Measurements from ENCODE around the gene TBC1D13. TPM values are rescaled to one million over a fixed set of nuclear protein-coding genes. Genes with fewer than 3 reads are reported as not detected.

The TBC1D13 gene
- 13.7 and 18.9 TPM in 2 replicates for total RNA-seq

GRCh38 chr9:128786681-128787601, at the start of gene TBC1D13:
TSS of gene TBC1D13 (plus strand) at chr9:128787253. CDS start at chr9:128787354, 101 bp downstream.

GRCh38 chr9:128771745-128772519, 15.1 kb upstream of the TBC1D13 start, which contains the start of gene ZER1:
TSS of gene ZER1 (minus strand) at chr9:128771927. CDS start at chr9:128755565, 16,362 bp downstream.

GRCh38 chr9:128818099-128818838, 31.2 kb downstream of the TBC1D13 start, which contains the start of gene ENDOG:
TSS of gene ENDOG (plus strand) at chr9:128818500. CDS start at chr9:128818685, 185 bp downstream.

GRCh38 chr9:128829477-128830251, 42.6 kb downstream of the TBC1D13 start, which contains the start of gene SPOUT1:
TSS of gene SPOUT1 (minus strand) at chr9:128829794. CDS start at chr9:128829780, 14 bp downstream.

Other genes with a start within 250 kb of the TBC1D13 start
- 280 and 302 TPM in 2 replicates for gene SPTAN1, start 234.7 kb upstream of the TBC1D13 start, total RNA-seq
- 103 and 125 TPM in 2 replicates for gene DYNC2I2, start 130.4 kb upstream of the TBC1D13 start, total RNA-seq
- 141 and 170 TPM in 2 replicates for gene SET, start 98.0 kb upstream of the TBC1D13 start, total RNA-seq
- 7.6 and 23.8 TPM in 2 replicates for gene PKN3, start 84.8 kb upstream of the TBC1D13 start, total RNA-seq
- gene ZDHHC12, start 63.1 kb upstream of the TBC1D13 start, total RNA-seq: 111 and 159 TPM in 2 replicates
- 24.0 and 72.0 TPM in 2 replicates for gene ZER1, start 15.3 kb upstream of the TBC1D13 start, total RNA-seq
- 32.8 and 39.4 TPM in 2 replicates for gene ENDOG, start 31.2 kb downstream of the TBC1D13 start, total RNA-seq
- 31.1 and 43.5 TPM in 2 replicates for gene SPOUT1, start 42.5 kb downstream of the TBC1D13 start, total RNA-seq
- gene KYAT1, start 94.7 kb downstream of the TBC1D13 start, total RNA-seq: 14.5 and 15.1 TPM in 2 replicates
- 66.5 and 72.4 TPM in 2 replicates for gene LRRC8A, start 94.9 kb downstream of the TBC1D13 start, total RNA-seq
- gene PHYHD1, start 133.7 kb downstream of the TBC1D13 start, total RNA-seq: 6.0 and 24.7 TPM in 2 replicates
- gene DOLK, start 160.3 kb downstream of the TBC1D13 start, total RNA-seq: 26.7 and 27.7 TPM in 2 replicates
- 30.3 and 77.1 TPM in 2 replicates for gene NUP188, start 160.4 kb downstream of the TBC1D13 start, total RNA-seq
- 56.5 and 82.0 TPM in 2 replicates for gene SH3GLB2, start 241.1 kb downstream of the TBC1D13 start, total RNA-seq
- 21.2 and 22.8 TPM in 2 replicates for gene MIGA2, start 249.4 kb downstream of the TBC1D13 start, total RNA-seq

All from mesangial cell (primary cell).